CD4-positive, alpha-beta T cell treated with Interleukin-15 for 1 hour (primary cell): ENCODE results near the gene DEXI.
"Not testable (repeated sequence)": the region's sequence is repeated elsewhere in the genome, so short reads cannot be mapped to it uniquely, and the experiment has no call there.

ENCODE experiments used
- DNase-seq: peaks from one replicate; pipeline ENCODE4 v3.0.0-alpha.2; 2020

The DEXI gene

GRCh38 chr16:10940501-10941079 is 1.7 kb downstream of the DEXI start:
- no peak for DNase-seq

DNA sequence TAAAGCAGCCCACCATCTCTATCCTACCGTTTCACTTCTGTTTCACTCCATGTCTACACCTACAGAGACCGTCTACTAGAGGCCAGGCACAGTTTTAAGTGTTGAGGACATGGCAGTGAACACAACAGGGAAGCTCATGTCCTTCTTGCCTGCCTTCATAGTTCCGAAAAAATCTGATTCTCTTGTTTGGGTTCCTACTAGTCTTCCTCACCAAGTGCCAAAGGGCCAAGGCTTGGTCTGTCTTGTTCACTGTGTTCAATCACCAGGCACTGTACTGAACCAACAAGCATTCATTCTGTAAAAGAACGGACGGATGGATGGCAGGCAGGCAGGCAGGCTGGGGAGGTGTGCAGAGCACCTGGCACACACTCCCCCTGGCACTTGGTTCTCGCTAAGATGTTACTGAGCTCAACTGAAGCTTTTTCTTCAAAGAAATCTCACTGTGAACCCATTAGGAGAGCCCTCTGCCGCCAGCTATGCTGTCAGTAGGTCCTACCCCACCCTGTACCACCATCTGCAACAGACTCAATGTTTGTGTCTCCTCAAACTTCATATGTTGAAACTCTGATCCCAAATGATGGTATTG is 2.5 kb downstream of the DEXI start:
- no peak for DNase-seq

DNA sequence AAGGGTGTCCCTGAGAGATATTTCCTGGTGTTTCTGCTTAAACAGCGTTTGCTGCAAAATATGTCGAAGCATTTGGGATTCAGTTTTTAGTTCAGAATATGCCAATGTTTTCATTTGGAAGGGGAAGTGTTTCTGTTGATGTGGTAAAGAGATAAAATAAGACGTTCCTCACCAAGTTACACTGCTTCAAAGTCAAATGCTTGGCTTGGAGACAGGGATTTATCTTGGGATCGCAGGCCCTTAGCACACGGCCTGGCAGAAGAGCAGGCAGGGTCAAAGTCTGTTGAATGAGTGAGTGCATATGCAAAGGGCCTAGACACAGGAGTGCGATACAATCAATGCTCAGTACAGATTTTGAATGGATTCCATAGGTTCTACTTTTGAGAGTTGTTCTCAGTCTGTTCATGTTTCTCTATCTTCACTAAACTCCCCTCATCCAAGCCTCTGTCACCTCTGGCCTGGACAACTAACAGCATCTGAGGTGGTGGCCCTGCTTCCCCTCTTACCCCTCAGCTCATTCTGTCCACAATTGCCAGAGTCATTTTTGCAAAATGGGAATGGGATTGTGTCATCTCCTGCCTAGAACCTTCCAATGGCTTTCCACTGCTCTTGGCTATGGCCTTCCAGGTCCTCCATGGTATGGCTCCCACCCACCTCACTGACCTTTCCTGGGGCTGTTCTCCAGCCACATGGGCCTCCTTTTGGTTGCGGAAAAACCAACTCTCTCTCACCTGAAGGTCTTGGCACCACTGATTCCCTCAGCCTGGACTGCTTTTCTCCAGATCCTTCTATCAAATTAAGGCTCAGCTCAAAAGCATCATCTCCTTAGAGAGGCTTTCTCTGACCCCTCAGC is 3.2 kb downstream of the DEXI start:
- DNase-seq: no peak

DNA sequence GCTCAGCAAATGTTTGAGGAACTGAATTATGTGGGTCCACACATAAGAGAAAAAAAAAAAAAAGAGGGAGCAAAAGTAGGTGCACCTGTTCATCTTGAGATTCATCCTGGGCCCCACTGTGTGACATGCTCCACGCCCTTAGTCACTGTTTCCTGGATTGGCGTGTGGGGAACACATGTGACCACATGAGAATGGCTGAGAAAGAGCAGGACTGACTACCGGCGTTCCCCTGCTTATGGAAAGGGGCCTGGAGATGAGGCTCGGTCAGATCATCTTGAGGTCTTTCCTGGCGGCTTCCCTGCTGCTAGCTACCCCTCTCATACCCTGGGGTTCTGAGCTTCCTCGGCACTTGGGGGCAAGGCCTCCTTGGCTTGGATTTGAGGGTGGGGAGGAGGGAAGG is 3.9 kb downstream of the DEXI start:
- no peak for DNase-seq

- no peak for DNase-seq
Measured at GRCh38 chr16:10937068-10937859, 5.0 kb downstream of the DEXI start.

DNA sequence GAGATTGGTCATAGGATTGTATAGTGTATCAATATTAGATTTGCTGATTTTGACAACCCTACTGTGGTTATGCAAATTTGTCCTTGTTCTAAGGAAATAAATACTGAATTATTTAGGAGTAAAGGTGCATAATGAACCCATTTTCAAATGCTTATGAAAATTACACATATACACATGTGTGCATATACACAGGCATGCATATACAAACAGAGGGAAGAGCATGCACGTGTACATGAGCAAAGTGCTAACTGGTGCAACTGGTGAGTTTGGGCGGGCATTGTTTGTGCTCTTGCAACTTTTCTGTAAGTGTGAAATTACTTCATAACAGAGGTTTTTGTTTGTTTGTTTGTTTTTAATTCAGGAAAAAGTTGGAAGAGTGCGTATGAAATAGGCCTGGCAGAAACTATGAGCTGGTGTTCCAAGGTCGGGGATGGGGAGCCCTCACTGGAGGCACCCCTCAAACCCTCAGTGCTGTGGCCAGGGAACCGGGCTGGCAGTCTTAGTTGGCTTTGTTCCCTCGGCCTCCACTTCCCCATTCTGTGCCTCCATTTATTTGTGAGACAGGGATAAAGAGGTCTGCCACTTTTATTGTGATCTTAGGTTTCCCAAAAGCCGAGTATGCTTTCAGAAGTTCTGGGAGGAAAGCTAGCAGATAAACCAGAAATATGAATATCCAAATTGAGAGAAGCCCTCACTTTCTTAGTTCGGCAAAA is 5.8 kb downstream of the DEXI start:
- no peak for DNase-seq

DNA sequence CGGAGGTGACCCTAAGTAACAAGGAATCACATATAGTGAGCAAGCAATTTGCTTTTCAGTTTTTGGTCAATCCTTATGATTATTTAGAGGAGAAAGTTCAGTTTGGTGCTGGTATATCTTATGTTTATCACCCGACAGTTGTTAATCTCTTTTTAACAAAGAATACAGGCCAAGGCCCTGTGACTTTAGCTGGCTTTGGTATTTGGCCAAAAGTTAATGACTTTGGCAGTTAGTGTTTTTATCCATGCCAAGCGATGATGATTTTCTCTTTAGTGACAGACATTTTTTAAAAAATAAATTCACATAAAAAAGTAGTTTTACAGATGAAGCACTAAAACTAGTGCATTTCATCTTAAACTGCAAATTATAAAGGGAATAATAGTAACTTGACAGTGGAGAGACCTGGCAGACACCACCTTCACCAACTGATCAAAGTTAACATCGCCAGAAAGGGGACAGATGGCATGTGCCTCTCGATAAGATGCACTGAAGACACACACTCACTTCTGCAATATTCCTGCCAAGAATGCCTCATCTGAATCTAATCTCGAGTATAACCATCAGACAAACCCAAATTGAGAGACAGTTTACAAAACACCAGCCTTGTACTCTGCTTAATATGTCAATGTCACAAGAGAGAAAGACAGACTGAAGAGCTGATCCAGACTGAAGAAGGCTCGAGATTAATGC is 6.9 kb downstream of the DEXI start:
- DNase-seq: no peak

DNA sequence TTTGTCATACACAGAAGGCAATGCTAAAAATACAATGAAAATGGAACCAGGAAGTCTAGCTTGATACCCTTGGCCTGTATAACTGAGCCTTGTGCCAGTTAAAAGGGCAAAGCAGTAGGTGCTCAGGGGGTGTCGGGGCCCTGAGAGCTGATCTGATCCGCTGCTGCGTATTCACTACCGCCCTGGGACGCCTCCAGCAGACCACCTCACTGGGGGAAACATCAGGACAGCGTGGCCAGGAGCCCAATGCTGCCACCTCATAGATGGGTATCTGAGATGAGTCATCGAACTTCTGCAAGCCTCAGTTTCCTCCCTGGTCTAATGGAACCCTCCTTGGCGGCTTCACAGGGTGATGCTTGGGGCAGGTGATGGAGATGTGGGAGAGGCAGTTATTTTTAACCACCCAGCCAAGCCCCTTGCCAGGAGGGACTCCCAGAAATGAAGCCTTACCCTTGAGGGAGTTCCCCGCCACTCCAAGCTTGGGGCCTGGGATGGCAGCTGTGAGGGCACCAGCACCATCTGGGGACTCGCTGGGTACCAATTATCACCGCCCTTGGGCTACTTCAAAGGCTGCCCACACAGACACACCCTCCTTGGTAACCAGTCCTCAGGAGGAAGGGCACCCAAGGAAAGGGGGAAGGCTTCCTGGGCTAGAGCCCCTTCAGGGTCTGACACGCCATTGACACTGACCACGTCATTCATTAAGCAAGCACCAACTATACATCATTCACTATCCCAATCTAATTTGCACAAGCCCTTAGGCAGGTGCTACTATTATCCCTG is 7.8 kb downstream of the DEXI start:
- DNase-seq: no peak

- DNase-seq: no peak
Measured at GRCh38 chr16:10933865-10934264, 8.4 kb downstream of the DEXI start.

GRCh38 chr16:10932959-10933710 is 9.1 kb downstream of the DEXI start:
- no peak for DNase-seq

DNA sequence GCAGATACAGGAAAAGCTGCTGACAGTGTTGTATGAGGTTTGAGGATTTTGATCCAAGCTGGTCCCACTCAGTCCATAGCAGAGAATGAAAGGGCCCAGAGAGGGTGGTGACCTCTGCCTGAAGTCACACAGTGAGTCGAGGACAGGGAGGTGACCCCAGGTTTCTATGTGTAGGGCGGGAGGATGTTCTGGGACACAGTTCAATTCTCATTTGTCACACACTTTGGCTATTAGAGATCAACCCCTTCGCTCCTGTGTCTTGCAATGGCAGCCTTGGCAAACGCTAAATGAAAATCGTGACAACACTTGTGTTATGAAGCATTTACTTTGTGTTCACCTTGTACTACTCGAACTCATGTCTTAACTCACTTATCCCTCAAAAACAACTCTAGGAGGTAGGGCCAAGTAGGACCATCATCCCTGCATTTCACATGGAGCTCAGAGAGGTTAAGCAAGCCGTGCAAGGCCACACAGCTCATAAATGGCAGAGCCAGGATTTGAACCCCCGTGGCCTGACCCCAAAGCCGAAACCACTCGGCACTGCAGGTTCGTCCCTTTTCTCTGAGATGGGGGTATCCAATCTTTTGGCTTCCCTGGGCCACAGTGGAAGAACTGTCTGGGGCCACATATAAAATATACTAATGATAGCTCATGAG is 10.2 kb downstream of the DEXI start:
- no peak for DNase-seq

DNA sequence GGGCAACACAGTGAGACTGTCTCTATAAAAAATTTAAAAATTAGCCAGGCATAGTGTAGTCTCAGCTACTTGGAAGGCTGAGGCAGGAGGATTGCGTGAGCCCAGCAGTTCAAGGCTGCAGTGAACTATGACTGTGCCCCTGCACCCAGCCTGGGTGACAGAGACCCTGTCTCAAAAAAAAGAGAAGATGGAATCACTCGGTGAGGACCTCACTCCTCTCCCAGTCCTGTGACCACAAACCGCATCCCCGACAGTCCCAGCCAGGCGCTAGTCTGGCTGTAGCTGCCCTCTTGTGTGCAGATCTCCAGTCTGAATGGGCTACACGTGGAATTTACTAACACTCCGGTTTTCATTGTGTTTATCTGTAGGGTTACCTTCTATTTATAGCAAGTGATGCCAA is 11.1 kb downstream of the DEXI start:
- no peak for DNase-seq

DNA sequence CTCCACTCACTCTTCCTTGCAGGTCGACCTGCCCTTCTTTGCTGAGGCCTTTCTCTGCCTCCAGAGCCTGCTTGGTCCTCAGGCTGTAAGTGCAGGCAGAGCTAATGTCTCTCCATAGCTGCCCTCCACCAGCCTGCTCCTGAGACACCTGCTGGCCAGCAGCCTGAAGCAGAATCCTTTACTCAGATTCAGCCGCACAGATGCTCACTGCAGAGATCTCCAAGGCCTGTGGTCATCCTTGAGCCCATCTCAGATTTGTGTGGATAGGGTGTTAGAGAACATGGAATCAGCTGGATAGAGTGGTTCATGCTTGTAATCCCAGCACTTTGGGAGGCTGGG is 11.5 kb downstream of the DEXI start:
- no peak for DNase-seq

DNA sequence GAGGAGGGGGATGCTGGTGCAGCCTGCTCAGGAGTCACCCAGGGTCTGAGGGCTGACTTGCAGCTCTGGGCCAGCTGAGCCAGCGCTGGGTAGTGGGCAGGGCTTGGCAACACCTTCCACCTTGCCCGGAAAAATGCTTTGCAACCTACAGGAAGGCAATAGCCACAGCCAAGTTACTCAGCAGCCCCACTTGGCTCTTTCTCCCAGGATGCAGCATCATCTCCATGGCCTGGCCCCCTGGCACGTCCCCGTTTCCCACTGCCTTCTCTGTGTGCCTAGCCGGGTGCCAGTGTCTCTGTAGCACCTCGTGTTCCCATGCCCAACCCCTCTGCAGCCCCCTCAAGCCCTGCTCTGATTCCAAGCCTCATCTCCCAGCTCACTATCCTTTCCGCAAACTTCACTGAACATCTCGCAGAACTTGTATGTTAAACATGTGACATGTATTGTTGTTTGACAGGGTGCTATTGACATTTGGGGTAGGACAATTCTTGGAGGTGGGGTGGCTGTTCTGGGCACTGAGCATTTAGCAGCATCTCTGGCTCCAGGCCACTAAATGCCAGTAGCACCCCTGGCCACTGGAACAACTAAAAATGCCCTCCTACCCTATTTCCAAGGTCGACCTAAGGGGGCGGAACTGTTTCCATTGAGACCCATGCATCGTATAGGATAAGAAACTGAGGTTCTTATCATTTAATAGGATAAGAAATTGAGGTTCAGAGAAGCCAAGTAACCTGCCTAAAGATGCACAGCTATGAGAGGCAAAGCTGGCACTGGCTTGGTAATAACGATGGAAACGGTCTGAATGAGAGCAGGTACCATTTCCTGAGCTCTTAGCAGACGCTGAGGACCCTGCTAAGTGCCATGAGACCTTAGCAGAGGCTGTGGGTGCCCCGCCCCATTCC is 12.2 kb downstream of the DEXI start:
- no peak for DNase-seq

DNA sequence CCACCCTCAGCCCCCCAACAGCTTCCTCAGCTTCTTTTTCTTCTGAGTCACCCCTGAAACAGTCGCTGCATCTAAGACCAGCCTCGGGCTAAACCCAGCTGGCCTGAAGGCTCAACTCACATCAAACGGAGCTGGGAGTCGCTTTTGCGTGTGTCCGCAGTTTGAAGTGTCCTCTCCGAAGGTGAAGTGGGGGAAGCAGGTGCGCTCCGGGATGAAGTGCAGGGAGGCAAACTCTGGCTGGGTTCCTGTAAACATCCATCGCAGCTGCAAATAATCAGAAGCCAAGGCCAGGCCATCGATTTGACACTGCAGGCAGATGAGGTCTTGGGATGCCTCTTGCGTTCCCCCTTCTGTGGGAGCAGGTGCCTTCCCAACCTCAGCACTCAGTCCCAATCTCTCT is 13.2 kb downstream of the DEXI start:
- DNase-seq: not testable (repeated sequence)

GRCh38 chr16:10927497-10928112 is 14.7 kb downstream of the DEXI start:
- DNase-seq: no peak

GRCh38 chr16:10926867-10927266 is 15.4 kb downstream of the DEXI start:
- no peak for DNase-seq

- DNase-seq: no peak
Measured at GRCh38 chr16:10926094-10926493, 16.2 kb downstream of the DEXI start.

- DNase-seq: not testable (repeated sequence)
Measured at GRCh38 chr16:10925285-10925684, 17.0 kb downstream of the DEXI start.
